Karpas-422 (cell line): ENCODE data around the gene EOMES. TPM values are rescaled to one million over a fixed set of nuclear protein-coding genes. Genes with fewer than 3 reads are reported as not detected.

Source experiments
- DNase-seq: peaks from one replicate; pipeline ENCODE4 v3.0.0-alpha.2; 2015
- H2AFZ ChIP-seq: fragments of 200-600 bp; sonication (generic); 2 replicates; pipeline ENCODE4 v1.6.1; 2014; ENCODE audit warnings: antibody characterized with exemption, low read length, mixed read lengths
- H3K27ac ChIP-seq: fragments of 200-600 bp; sonication (generic); 2 replicates; pipeline ENCODE4 v1.5.1; 2014; ENCODE audit warnings: mild to moderate bottlenecking, low read length, moderate library complexity
- H3K27me3 ChIP-seq: fragments of 200-600 bp; sonication (generic); 2 replicates; pipeline ENCODE4 v1.6.1; 2014; ENCODE audit warnings: low read length, mixed read lengths
- H3K36me3 ChIP-seq: fragments of 200-600 bp; sonication (generic); 2 replicates; pipeline ENCODE4 v1.6.1; 2014; ENCODE audit warnings: low read length, mixed read lengths; ENCODE audit not compliant: insufficient read depth
- H3K4me1 ChIP-seq: fragments of 200-600 bp; sonication (generic); 2 replicates; pipeline ENCODE4 v1.6.1; 2014; ENCODE audit warnings: mild to moderate bottlenecking, low read length, mixed read lengths
- H3K4me2 ChIP-seq: fragments of 200-600 bp; sonication (generic); 2 replicates; pipeline ENCODE4 v1.6.1; 2014; ENCODE audit warnings: low read length, low read depth, mild to moderate bottlenecking; ENCODE audit not compliant: poor library complexity, severe bottlenecking
- H3K4me3 ChIP-seq: fragments of 200-600 bp; sonication (generic); 2 replicates; pipeline ENCODE4 v1.5.1; 2014; ENCODE audit warnings: mild to moderate bottlenecking, antibody characterized with exemption, low read length, mixed read lengths
- H3K79me2 ChIP-seq: fragments of 200-600 bp; sonication (generic); 2 replicates; pipeline ENCODE4 v1.6.1; 2014; ENCODE audit warnings: mild to moderate bottlenecking, low read length, mixed read lengths
- H3K9ac ChIP-seq: fragments of 200-600 bp; sonication (generic); 2 replicates; pipeline ENCODE4 v1.6.0; 2014; ENCODE audit warnings: low read length
- H3K9me2 ChIP-seq: fragments of 200-600 bp; sonication (generic), shearing (Covaris generic); replicated peaks from 2 replicates; pipeline ENCODE4 v1.6.0; 2014; ENCODE audit warnings: mild to moderate bottlenecking, low read length, moderate library complexity; ENCODE audit not compliant: insufficient read depth
- H3K9me3 ChIP-seq: fragments of 300-700, 200-600 bp; sonication (generic); 2 replicates; pipeline ENCODE4 v1.6.1; 2014; ENCODE audit warnings: low read length, mixed read lengths
- H4K20me1 ChIP-seq: fragments of 200-600 bp; sonication (generic); 2 replicates; pipeline ENCODE4 v1.6.1; 2014; ENCODE audit warnings: mild to moderate bottlenecking, antibody characterized with exemption, low read length, low read depth; ENCODE audit not compliant: insufficient read depth
- total RNA-seq: library from RNA; depleted of rRNA; stranded (reverse); fragments of >200 nt; shearing (Covaris generic); gene quantifications from 2 replicates; pipeline ENCODE4 v1.2.3, GENCODE V29; 2014; ENCODE audit warnings: low replicate concordance; rRNA removed

The EOMES gene
- total RNA-seq, 1 experiment from 2014 or later, result 0.60 TPM

GRCh38 chr3:27671101-27671500 lies 51.0 kb downstream of the EOMES start:
- Histone ChIP-seq H3K4me2 (no peak overlapping the region), H3K9me3 (no peaks in the 10 kb centered on the region), H3K27ac (no peak overlapping the region), H2AFZ (no peak overlapping the region), H3K4me3 (no peak overlapping the region), H3K9me2 (no peaks in the 10 kb centered on the region), H4K20me1 (no peaks in the 10 kb centered on the region), H3K9ac (no peak overlapping the region), H3K4me1 (no peaks in the 10 kb centered on the region), H3K27me3 (no peaks in the 10 kb centered on the region), H3K36me3 (no peaks in the 10 kb centered on the region), H3K79me2 (no peaks in the 10 kb centered on the region)
- no peak for DNase-seq

GRCh38 chr3:27670619-27671018 lies 51.5 kb downstream of the EOMES start:
- Histone ChIP-seq H3K9me2 (no peaks in the 10 kb centered on the region), H3K4me3 (no peak overlapping the region), H3K4me2 (no peak overlapping the region), H3K9me3 (no peaks in the 10 kb centered on the region), H3K4me1 (no peaks in the 10 kb centered on the region), H3K36me3 (no peaks in the 10 kb centered on the region), H2AFZ (no peak overlapping the region), H3K79me2 (no peaks in the 10 kb centered on the region), H3K9ac (no peak overlapping the region), H3K27ac (no peak overlapping the region), H3K27me3 (no peaks in the 10 kb centered on the region), H4K20me1 (no peaks in the 10 kb centered on the region)
- DNase-seq, result no peak

DNA sequence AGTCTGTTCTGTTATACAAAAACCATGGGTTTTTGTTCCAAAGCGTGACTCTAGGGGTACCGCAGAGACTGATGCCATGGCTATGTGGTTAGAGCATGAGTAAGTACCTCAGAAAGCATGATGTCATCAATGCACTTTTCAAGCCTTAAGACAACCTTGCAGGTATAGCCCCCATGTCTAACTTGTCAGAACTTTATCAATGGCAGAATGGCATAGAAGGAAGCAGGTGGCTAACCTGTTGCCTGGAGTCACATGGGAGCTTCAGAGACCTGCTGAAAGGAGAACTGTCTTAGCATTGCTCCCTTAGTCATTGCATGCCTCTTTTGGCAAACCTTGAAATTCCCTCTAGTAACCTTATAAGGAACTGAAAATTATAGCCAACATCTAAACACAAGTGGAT lies 52.5 kb downstream of the EOMES start:
- no peak for DNase-seq
- H3K36me3 ChIP-seq, result no peaks in the 10 kb centered on the region
- H3K27ac ChIP-seq, result no peak overlapping the region
- H3K9ac ChIP-seq, result no peak overlapping the region
- no peak overlapping the region for H3K4me3 ChIP-seq
- no peaks in the 10 kb centered on the region for H3K79me2 ChIP-seq
- no peaks in the 10 kb centered on the region for H4K20me1 ChIP-seq
- no peak overlapping the region for H3K4me2 ChIP-seq
- no peaks in the 10 kb centered on the region for H3K27me3 ChIP-seq
- H2AFZ ChIP-seq, result no peak overlapping the region
- H3K9me3 ChIP-seq, result no peaks in the 10 kb centered on the region
- no peaks in the 10 kb centered on the region for H3K4me1 ChIP-seq
- H3K9me2 ChIP-seq, result no peaks in the 10 kb centered on the region

GRCh38 chr3:27667751-27668150 lies 54.4 kb downstream of the EOMES start:
- Histone ChIP-seq H3K27me3 (no peaks in the 10 kb centered on the region), H3K9ac (no peak overlapping the region), H3K79me2 (no peaks in the 10 kb centered on the region), H3K4me2 (no peak overlapping the region), H3K27ac (no peak overlapping the region), H2AFZ (no peak overlapping the region), H3K4me3 (no peak overlapping the region), H3K9me3 (no peaks in the 10 kb centered on the region), H4K20me1 (no peaks in the 10 kb centered on the region), H3K9me2 (no peaks in the 10 kb centered on the region), H3K4me1 (no peaks in the 10 kb centered on the region), H3K36me3 (no peaks in the 10 kb centered on the region)
- no peak for DNase-seq

GRCh38 chr3:27666708-27667107 lies 55.4 kb downstream of the EOMES start:
- H3K9me3 ChIP-seq, result no peaks in the 10 kb centered on the region
- no peak overlapping the region for H3K4me2 ChIP-seq
- H3K4me1 ChIP-seq, result no peaks in the 10 kb centered on the region
- DNase-seq, result peak; percentile 43
- H3K9ac ChIP-seq, result no peak overlapping the region
- H2AFZ ChIP-seq, result no peak overlapping the region
- no peak overlapping the region for H3K4me3 ChIP-seq
- no peaks in the 10 kb centered on the region for H3K79me2 ChIP-seq
- H3K9me2 ChIP-seq, result no peaks in the 10 kb centered on the region
- H3K27me3 ChIP-seq, result no peaks in the 10 kb centered on the region
- H4K20me1 ChIP-seq, result no peaks in the 10 kb centered on the region
- H3K27ac ChIP-seq, result no peak overlapping the region
- no peaks in the 10 kb centered on the region for H3K36me3 ChIP-seq

- Histone ChIP-seq H3K79me2 (no peaks in the 10 kb centered on the region), H3K4me1 (no peaks in the 10 kb centered on the region), H3K27me3 (no peaks in the 10 kb centered on the region), H3K4me3 (no peak overlapping the region), H3K4me2 (no peak overlapping the region), H3K9me3 (no peaks in the 10 kb centered on the region), H3K27ac (no peak overlapping the region), H3K9me2 (no peaks in the 10 kb centered on the region), H2AFZ (no peak overlapping the region), H3K36me3 (no peaks in the 10 kb centered on the region), H3K9ac (no peak overlapping the region), H4K20me1 (no peaks in the 10 kb centered on the region)
- DNase-seq, result no peak
Measured at GRCh38 chr3:27666272-27666671, 55.9 kb downstream of the EOMES start.

Other genes with a start within 250 kb of the EOMES start
- 97.1 and 101 TPM in 2 replicates for gene SLC4A7, start 237.9 kb downstream of the EOMES start, total RNA-seq